GM19324 (cell line): ENCODE measurements around the gene SNX2.
A peak's percentile ranks its signal among the peaks of the same experiment; 100 is the strongest.
"Not testable (repeated sequence)": the region's sequence is repeated elsewhere in the genome, so short reads cannot be mapped to it uniquely, and the experiment has no call there.

Experiments
- ATAC-seq: cut with Tn5 transposase; IDR thresholded peaks from one replicate; pipeline ENCODE4 v1.9.1; 2021; ENCODE audit warnings: mild to moderate bottlenecking, moderate library complexity; ENCODE audit not compliant: unreplicated experiment, low FRiP score

The SNX2 gene

GRCh38 chr5:122839731-122840130, 64.9 kb downstream of the SNX2 start:
- ATAC-seq: no peak

- ATAC-seq: no peak
Observed at GRCh38 chr5:122842016-122842580, 67.2 kb downstream of the SNX2 start.

- no peak for ATAC-seq
Observed at GRCh38 chr5:122844136-122844909, 69.4 kb downstream of the SNX2 start.

GRCh38 chr5:122844910-122845228, 70.0 kb downstream of the SNX2 start:
- peak; percentile 49 for ATAC-seq

- ATAC-seq: peak; percentile 90
Observed at GRCh38 chr5:122845229-122846050, 70.6 kb downstream of the SNX2 start, which contains the start of gene SNX24. Gene SNX24, plus strand, starts transcription at chr5:122845613. Its CDS starts 21 bp downstream, at chr5:122845634.

- ATAC-seq: no peak
Observed at GRCh38 chr5:122846051-122846550, 71.2 kb downstream of the SNX2 start.

- ATAC-seq: no peak
Observed at GRCh38 chr5:122847687-122848081, 72.8 kb downstream of the SNX2 start.

- no peak for ATAC-seq
Observed at GRCh38 chr5:122849771-122850170, 74.9 kb downstream of the SNX2 start.

- ATAC-seq: not testable (repeated sequence)
Observed at GRCh38 chr5:122857538-122857937, 82.7 kb downstream of the SNX2 start.

GRCh38 chr5:122858451-122858850, 83.6 kb downstream of the SNX2 start:
- no peak for ATAC-seq

- ATAC-seq: no peak
Observed at GRCh38 chr5:122863240-122863639, 88.4 kb downstream of the SNX2 start.

- ATAC-seq: no peak
Observed at GRCh38 chr5:122863721-122864120, 88.8 kb downstream of the SNX2 start.

GRCh38 chr5:122864400-122864799, 89.5 kb downstream of the SNX2 start:
- ATAC-seq: no peak

- ATAC-seq: no peak
Observed at GRCh38 chr5:122864842-122865241, 90.0 kb downstream of the SNX2 start.

GRCh38 chr5:122870219-122870856, 95.5 kb downstream of the SNX2 start:
- ATAC-seq: no peak

- no peak for ATAC-seq
Observed at GRCh38 chr5:122871661-122872060, 96.8 kb downstream of the SNX2 start.

- ATAC-seq: no peak
Observed at GRCh38 chr5:122874179-122874875, 99.4 kb downstream of the SNX2 start.

GRCh38 chr5:122877518-122877917, 102.6 kb downstream of the SNX2 start:
- no peak for ATAC-seq

GRCh38 chr5:122879076-122879475, 104.2 kb downstream of the SNX2 start:
- ATAC-seq: no peak
